Raji (cell line): ENCODE measurements around the gene HSPA9.

Source experiments
- POLR2A ChIP-seq: IDR thresholded peaks from 2 replicates; pipeline ENCODE4 v1.6.1; 2011; ENCODE audit warnings: low read depth, low read length, control low read depth; ENCODE audit not compliant: insufficient read depth

The HSPA9 gene

DNA sequence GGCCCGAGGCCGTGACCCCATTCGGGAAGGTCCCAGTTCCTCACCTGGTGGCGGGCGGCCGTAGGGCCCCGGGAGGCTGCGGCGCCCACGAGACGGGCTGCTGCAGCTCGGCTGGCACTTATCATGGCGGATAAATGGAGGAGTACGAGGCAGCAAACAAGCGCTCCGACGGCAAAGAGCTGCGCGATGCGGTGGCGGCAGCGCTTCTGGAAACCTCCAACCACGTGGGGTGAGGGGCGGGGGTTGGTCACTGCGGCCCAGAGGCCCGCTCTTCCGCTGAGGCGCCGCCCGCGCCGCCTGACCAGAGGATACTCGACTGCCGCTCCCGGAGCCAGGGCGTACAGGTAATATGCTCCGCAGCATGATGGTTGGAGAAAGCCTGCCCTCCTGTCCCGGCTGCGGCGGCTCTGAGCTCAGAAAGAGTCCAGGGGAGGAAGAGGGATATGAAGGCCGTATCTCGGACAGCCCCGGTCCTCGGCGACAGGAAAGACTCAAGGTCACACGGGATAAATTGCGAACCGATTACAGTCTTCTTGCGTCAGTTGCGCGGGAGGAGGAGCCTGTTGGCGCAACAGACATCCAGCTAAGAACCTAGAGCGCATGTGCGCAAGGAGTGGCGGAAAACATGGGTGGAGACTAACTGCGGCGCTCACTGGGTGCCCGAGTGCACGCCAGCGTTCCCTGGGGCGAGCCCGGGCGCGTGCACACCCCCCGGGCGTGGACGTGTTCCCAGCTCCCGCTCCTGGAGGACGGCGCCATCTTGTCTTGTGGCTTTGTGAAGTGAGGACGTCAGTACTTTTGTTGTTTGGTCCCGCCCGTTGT lies at the start of gene HSPA9:
Gene HSPA9, minus strand, starts transcription at position 208 of the 822 bp plus-strand sequence. Its CDS starts 83 bp downstream, at position 125.
- peak; percentile 82 for TF ChIP-seq POLR2A

DNA sequence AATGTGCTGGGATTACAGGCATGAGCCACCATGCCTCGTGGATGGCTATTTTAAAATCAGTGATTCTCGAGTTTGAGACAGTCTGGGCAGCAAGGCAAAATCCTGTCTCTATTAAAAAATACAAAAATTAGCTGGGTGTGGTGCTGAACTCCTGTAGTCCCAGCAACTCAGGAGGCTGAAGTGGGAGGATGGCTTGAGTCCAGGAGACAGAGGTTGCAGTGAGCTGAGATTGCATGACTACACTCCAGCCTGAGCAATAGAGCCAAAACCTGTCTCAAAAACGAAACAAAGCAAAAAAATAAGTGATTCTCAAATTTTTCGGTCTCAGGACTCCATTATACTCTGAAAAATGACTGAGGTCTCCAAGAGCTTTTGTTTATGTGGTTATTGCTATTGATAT lies 47.9 kb upstream of the HSPA9 start:
- TF ChIP-seq POLR2A: no peak

DNA sequence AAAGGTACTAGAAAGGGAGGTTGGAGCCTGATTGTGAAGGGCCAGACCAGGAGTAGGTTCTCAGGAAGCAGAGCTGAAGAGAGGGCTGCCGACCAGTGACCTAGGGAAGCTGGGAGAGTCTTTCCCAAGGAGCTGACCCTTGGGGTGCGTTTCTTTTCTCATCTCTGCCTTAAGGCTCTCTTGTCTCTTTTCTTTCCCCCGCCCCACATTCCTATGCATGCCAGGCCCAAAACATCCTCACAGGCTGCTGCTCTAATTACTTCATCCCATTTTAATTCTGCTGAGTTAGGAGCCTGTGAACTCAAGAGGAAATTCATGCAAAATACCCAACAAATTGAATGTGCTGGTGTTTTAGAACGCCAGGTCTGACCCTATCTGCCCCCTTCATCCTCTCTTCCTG lies 46.9 kb upstream of the HSPA9 start:
- no peak for TF ChIP-seq POLR2A

DNA sequence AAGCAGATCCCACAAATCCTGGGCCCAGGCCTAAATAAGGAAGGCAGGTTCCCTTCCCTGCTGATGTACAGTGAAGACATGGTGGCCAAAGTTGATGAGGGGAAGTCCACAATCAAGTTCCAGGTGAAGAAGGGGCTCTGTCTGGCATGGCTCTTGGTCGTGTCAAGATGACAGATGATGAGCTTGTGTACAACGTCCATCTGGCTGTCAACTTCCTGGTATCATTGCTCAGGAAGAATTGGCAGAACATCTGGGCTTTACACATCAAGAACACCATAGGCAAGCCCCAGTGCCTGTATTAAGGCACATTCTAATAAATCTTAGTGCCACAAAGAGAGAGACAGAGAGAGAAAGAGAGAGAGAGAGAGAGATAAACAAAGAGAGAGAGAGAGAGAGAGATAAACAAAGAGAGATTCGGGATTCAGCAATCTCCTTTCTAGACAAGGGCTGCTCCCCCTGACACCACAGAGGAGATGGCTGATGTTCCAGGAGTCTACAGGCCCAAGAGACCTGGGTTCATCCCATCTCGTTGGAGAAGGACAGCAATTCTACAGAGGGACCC lies 45.5 kb upstream of the HSPA9 start:
- TF ChIP-seq POLR2A: no peak

DNA sequence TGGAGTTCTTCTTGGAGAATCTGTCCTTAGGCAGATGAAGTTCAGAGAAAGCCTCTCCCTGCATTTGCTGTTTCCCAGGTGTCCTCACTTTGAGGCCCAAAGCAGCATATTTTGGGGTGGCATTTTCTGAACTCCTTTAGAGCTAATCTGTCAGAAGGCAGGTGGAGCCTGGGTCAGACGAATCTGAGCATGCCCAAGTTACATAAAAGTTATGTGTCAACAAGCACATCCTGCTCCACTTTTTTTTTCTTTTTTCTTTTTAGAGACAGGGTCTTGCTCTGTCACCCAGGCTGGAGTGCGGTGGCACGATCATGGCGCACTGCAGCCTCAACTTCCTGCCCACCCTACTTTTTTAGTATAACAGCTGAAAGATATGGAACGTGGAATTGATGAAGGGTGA lies 41.3 kb upstream of the HSPA9 start:
- TF ChIP-seq POLR2A: no peak

DNA sequence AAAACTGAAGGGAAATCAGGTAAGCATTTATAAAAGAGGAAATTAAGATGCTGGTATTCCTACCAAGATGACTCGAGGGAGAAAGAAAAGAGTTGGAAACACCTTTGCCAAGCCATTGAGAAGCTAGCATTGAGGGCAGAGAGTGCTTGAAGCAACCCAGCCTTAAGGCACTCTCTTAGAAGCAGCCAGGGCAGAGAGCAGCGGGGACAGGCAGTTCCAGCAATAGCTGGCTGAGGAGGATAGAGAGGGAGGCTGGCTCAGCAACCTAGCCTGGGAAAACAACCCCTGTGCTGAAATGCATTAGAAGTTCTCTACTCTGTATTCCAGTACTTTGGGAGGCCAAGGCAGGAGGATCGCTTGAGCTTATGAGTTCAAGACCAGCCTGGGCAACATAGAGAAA lies 40.3 kb upstream of the HSPA9 start:
- TF ChIP-seq POLR2A: no peak

DNA sequence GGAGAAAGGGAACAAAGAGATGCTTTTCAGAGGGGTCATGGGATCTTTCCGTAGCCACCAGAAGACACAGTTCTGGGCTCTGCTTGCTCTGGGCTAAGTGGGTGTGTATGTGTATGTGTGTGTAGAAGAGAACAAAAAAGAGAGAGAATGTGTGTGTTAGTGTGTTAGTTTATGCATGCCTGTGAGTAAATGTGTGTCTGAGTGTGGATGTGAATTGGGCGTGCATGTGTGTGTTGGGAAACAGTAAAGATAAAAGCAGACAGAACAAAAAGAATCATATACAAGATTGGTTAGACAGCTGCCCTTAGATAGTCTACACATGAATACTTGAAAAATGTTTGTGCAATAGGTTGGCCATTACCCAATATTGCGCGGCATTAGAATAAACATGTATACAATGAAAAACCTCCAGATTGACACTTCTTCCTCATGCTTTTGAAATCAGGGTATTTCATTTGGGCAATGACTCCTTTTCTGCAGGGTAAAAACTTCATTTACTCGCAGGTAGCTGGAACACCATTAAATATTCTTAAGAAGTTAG lies 36.5 kb upstream of the HSPA9 start:
- no peak for TF ChIP-seq POLR2A

DNA sequence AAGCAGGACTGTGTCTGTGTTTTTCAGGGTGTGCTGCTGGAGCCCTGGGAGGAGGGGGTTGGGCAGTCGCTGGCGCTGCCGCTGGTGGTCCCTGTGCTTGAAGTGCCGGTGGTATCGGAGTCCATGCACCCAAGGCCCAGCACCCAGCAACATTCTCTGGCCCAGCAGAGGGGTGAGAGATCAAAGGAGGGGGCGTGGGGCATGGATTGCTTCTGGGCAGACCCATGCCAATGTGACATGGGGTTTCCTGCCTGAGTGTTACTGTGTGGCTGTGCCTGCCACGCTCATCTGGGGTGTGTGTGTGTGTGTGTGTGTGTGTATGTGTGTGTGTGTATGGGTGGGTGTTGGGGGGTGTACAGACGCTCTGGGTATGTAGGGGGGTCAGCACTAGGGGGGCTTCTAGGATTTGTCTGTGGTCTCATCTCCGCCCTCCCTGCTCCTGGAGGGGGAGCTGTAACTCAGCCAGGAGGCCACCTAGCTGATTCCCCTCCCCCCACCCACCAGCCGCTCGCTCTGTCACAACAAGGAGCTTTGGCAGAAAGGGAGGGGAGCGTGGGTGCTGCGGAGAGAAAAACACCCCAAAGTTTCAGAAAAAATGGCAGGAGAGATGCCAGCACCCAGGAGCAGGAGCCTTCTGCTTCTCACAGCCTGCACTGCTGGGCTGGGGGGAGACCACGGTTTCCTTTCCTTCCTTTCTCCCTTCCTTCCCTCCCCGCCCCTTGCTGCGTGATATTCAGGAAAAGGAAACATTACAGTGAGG lies 35.9 kb upstream of the HSPA9 start:
- no peak for TF ChIP-seq POLR2A

DNA sequence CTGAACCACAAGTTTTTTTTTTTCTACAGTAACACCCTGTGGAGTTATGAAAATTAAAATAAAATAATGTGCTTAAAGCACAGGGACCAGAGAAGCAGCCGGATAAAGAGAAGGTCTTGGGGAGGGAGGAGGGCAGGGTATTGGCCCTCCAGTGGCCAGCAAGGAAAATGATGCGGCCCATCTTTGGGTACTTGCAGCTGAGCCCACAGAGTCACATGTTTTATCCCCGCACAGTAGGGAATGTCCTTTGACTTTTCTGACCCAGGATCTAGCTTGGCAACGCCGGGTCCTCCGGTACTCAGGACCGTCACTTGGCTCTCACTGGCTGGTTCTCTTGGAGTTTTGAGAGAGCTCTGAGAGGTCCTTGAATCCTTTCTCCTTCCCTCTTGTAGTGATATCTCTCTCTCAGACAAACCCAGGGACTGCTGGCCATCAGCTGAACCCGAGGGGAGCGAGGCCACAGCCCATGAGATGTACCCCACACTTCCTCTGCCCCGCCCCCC lies 35.3 kb upstream of the HSPA9 start:
- no peak for TF ChIP-seq POLR2A

DNA sequence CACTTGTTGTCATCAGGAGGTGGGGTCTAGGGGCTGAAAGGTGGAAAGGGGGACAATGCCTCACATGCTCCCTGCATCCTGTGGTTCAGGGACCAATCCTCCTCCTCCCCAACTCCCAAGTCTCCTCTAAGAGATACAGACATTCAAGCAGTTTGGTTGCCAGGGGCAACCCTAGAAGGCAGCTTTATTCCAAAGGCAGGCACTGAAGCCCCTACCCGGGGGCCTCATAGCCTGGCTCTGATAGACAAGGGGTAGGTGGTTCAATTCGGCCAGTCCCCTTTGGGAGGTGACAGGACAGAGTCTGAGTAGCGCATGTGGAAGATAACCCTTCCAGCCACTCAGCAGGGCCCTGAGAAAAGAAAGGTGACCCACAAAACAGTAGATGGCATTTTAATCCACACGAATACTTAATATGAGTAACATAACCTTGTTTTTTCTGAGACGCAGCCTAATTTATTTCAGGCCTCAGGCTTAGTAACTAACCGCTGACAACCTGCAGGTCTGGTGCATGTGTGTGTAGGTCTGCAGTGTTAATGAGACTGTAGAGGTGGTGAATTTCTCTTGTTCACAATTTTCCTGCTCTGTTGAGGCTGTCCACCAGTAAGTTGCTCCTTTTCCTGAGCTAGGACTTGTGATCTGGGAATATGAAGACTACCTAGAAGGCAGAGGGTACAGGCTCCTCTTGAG lies 31.3 kb upstream of the HSPA9 start:
- TF ChIP-seq POLR2A: no peak

DNA sequence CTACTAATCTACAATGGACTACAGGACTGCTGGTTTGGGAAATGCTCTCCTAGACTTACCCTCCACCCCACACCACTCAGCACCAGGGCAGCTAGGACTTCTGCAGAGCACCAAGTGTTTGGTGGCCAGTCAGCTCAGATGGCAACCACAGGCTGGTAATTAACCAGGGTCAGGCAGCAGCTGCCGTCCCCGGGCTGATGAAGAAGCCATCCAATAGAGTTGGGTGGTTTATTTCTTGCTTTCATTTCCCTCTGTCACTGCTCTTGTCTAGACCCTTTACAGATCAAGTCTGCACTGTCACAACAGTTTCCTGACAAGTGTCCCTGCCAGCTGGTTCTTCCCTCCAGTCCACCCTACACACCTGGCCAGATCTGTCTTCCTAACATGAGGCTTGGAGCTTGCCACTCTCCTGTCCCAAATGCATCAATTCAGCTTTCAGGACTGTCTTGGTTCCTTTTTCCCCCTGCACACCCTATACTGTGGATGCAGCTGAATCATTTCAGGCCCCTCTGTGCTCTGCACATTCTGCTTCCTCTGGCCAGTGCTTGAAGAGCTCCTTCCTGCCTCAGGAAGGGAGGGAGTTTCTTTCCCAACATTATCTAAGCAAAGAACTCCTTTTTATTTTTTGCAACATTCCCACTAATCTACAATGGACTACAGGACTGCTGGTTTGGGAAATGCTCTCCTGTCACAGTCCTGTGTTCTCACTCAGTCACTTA lies 30.2 kb upstream of the HSPA9 start:
- no peak for TF ChIP-seq POLR2A

DNA sequence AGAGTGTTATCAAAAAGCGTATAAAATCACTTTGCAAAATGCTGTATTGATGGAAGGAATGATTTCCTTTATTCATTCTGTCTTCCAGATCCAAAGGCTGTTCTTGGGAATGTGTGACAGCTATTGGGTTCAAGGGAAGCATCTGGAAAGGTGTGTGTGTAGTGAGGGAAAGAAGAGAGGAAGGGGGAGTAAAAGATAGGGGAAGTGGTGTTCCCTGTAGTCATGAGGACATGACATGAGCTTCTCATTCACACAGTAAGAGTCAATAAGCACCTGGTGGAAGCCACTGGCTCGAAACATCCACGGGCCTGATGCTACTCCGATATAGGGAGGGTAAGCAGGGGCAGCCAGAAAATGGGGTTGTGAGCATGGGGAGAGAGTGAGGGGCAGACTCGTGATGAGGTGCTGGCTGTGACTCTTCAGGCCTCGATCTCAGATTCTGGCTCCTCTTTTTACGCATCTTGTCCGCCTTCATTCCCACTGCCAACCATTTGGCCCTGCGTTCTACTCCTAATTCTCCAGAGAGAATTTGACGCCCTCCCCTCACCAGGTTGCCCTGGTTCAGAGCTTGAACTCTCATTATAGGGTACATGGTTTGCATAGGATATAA lies 29.1 kb upstream of the HSPA9 start:
- no peak for TF ChIP-seq POLR2A

DNA sequence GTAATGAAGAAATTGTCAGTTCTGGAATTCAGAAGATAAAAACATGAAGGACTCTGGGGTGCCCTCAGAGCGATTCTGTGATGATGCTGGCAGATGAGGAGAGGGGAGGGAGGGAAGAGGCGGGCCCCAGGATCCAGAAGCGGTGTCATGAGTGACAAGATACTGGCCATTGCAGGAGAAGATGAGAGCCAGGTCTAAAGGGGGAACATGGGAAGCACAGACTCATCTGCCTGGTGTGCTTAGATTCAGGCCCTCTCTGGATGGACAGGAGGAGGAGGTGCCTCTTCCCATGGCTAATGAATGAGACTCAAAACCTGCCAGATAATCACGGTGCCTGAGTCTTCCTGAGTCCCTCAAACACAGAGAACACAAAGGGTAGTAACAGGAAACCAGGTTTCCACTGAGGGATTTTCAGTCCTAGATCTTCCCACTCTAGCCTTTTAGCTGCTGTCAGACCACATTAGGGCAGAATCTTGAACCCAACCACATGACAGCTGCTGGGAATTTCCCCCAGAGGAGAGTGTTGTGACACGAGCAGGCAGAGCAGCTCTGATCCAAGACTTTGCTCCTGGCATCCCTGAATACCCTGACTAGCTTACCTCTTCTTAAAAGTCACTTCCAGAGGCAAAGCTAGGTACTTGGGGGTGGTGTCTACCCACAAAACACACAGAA lies 28.2 kb upstream of the HSPA9 start:
- TF ChIP-seq POLR2A: no peak
